ENCODE measurements around the gene SPATS2L.

GRCh38 chr2:200477667-200478131, 171.2 kb downstream of the SPATS2L start:
- TF ChIP-seq CTCF (IDR thresholded peaks at IDR 0.05) (no peak), POLR2A (IDR thresholded peaks at IDR 0.05) (no peak)
